Hepatocyte (in vitro differentiated cells): ENCODE data around the gene SLAMF9.

ENCODE experiments used
- CTCF ChIP-seq: fragments of 200-600 bp; sonication (generic); IDR thresholded peaks from 2 replicates; pipeline ENCODE4 v1.5.1; 2016; ENCODE audit warnings: antibody characterized with exemption, mild to moderate bottlenecking; ENCODE audit not compliant: poor library complexity
- EZH2 ChIP-seq: fragments of 200-600 bp; sonication (generic); IDR thresholded peaks from 2 replicates; pipeline ENCODE4 v1.6.1; 2016; ENCODE audit warnings: antibody characterized with exemption, mild to moderate bottlenecking, borderline replicate concordance

DNA sequence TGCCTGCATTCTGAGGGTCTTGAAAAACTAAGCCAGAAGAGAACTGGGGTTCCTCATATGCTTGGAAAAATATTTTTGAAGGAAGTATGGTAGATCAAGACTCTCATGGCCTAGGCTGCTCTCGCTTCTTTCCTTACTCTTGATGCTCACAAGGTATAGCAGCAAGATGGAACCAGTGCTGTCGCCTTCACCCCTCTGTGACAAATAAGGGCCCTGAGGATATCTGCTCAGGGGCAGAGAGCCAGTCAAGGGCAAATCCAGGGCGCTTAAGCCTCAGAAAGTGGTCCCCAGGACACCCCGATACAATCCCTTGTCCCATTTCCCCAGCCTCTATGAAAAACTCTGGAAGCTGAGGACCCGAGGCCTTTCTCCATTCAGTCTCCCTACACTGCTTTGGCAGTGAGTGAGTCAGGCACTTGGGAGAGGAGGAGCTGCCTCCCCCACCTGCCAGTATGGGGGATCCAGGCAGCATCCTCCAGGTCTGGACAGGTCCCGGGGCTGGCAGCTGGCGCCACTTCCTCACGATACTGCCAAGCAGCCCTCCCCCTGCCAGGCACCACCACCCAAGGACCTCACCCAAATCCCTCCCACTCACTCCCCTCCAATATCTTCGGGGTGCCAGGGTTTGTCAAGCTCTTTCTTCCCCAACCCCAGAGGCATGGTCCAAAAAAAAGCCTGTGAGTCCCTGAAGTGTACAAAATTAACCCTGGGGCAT lies 10.0 kb downstream of the SLAMF9 start:
- TF ChIP-seq CTCF: no peak
- TF ChIP-seq EZH2: no peak
